OCI-LY3 (cell line): ENCODE results near the gene NCDN.
A peak's percentile ranks its signal among the peaks of the same experiment; 100 is the strongest.

Source experiments
- H2AFZ ChIP-seq: fragments of 200-600, 300-600 bp; shearing (Covaris generic); 2 replicates; pipeline ENCODE4 v1.6.0; 2014; ENCODE audit warnings: antibody characterized with exemption, low read depth, low read length
- H3K27ac ChIP-seq: fragments of 200-600, 300-600 bp; sonication (generic); 2 replicates; pipeline ENCODE4 v1.5.1; 2014; ENCODE audit warnings: mild to moderate bottlenecking, low read length, moderate library complexity, mixed read lengths
- H3K27me3 ChIP-seq: fragments of 200-600, 300-600 bp; sonication (generic); 2 replicates; pipeline ENCODE4 v1.6.1; 2014; ENCODE audit warnings: low read depth, low read length, mixed read lengths
- H3K36me3 ChIP-seq: fragments of 200-600, 300-600 bp; sonication (generic); replicated peaks from 2 replicates; pipeline ENCODE3; 2014; ENCODE audit warnings: low read depth, low read length, mixed read lengths
- H3K4me1 ChIP-seq: fragments of 300-600, 200-600 bp; sonication (generic); 2 replicates; pipeline ENCODE4 v1.6.1; 2014; ENCODE audit warnings: low read length, mixed read lengths
- H3K4me2 ChIP-seq: fragments of 200-600, 300-600 bp; sonication (generic); 2 replicates; pipeline ENCODE4 v1.6.1; 2014; ENCODE audit warnings: low read length, mixed read lengths
- H3K4me3 ChIP-seq: fragments of 300-600, 200-600 bp; sonication (generic); 2 replicates; pipeline ENCODE4 v1.5.1; 2014; ENCODE audit warnings: antibody characterized with exemption, mild to moderate bottlenecking, low read length, moderate library complexity
- H3K79me2 ChIP-seq: fragments of 300-600, 200-600 bp; shearing (Covaris generic); 2 replicates; pipeline ENCODE4 v1.6.1; 2014; ENCODE audit warnings: mild to moderate bottlenecking, low read length, mixed read lengths
- H3K9ac ChIP-seq: fragments of 300-600, 200-600 bp; shearing (Covaris generic); 2 replicates; pipeline ENCODE4 v1.6.0; 2014; ENCODE audit warnings: mild to moderate bottlenecking, low read length, moderate library complexity
- H3K9me3 ChIP-seq: fragments of 200-600, 300-600 bp; shearing (Covaris generic); 2 replicates; pipeline ENCODE4 v1.6.1; 2014; ENCODE audit warnings: low read length, mixed read lengths; ENCODE audit not compliant: insufficient read depth
- H4K20me1 ChIP-seq: fragments of 200-600, 300-600 bp; sonication (generic); 2 replicates; pipeline ENCODE4 v1.6.1; 2016; ENCODE audit warnings: low read length, mixed read lengths; ENCODE audit not compliant: insufficient read depth
- CTCF ChIP-seq: fragments of 200-600, 300-600 bp; sonication (generic); IDR thresholded peaks from 2 replicates; pipeline ENCODE4 v1.5.1; 2014; ENCODE audit warnings: antibody characterized with exemption, low read length, low read depth
- EZH2phosphoT487 ChIP-seq: fragments of 200-600 bp; shearing (Covaris generic); IDR thresholded peaks from 2 replicates; pipeline ENCODE4 v1.6.1; 2018; ENCODE audit warnings: antibody characterized with exemption, mixed run types, low read depth

The NCDN gene, protein sequence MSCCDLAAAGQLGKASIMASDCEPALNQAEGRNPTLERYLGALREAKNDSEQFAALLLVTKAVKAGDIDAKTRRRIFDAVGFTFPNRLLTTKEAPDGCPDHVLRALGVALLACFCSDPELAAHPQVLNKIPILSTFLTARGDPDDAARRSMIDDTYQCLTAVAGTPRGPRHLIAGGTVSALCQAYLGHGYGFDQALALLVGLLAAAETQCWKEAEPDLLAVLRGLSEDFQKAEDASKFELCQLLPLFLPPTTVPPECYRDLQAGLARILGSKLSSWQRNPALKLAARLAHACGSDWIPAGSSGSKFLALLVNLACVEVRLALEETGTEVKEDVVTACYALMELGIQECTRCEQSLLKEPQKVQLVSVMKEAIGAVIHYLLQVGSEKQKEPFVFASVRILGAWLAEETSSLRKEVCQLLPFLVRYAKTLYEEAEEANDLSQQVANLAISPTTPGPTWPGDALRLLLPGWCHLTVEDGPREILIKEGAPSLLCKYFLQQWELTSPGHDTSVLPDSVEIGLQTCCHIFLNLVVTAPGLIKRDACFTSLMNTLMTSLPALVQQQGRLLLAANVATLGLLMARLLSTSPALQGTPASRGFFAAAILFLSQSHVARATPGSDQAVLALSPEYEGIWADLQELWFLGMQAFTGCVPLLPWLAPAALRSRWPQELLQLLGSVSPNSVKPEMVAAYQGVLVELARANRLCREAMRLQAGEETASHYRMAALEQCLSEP

DNA sequence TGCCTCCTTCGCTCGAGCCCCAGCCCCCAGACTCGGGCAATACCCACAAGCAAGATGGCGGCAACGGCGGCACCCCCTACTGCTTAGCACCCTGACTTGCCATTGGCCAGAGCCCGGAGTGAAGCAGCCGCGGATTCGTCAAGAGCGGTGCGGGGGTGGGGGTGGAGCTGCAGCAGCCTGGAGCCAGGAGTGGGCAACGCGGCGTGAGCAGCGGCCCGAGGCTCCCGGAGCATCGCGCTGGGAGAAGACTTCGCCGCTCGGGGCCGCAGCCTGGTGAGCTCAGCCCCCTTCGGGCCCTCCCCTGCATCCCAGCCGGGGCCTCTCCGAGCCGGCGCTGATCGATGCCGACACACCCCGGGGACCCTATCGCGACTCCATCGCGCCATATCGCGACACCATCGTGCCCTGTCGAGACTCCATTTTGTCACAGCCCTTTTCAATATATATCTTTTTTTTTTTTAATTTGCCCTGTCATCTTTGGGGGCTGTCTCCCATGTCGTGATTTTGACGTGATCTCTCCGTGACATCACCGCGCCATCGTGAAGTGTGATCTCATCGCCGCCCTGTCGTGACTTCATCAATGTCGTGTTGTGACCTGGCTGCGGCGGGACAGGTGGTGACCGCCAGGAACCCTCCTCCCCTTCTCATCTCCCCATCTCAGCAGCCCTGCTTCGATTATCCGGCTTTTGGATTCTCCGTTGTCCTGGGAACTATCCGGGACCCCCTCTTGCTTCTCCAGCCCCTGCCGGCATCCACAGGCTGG is at the start of gene NCDN:
TSS of gene NCDN (plus strand) at position 189 of the 763 bp plus-strand sequence. CDS start at position 581, 392 bp downstream.
- Histone ChIP-seq H2AFZ (peak within 1 kb of the TSS; percentile 69; the same call in 1 of the 2 replicates), H3K79me2 (peaks cover 30% of the 10 kb centered on the region), H3K9me3 (no peaks in the 10 kb centered on the region), H3K27me3 (no peaks in the 10 kb centered on the region), H3K36me3 (peaks cover 2% of the 10 kb centered on the region), H3K4me3 (peak within 1 kb of the TSS; percentile 97), H3K4me2 (peak within 1 kb of the TSS; percentile 97), H3K4me1 (peaks cover 16% of the 10 kb centered on the region), H4K20me1 (no peaks in the 10 kb centered on the region), H3K9ac (peak within 1 kb of the TSS; percentile 81), H3K27ac (peak within 1 kb of the TSS; percentile 66)
- TF ChIP-seq CTCF (no peak), EZH2phosphoT487 (no peak)

DNA sequence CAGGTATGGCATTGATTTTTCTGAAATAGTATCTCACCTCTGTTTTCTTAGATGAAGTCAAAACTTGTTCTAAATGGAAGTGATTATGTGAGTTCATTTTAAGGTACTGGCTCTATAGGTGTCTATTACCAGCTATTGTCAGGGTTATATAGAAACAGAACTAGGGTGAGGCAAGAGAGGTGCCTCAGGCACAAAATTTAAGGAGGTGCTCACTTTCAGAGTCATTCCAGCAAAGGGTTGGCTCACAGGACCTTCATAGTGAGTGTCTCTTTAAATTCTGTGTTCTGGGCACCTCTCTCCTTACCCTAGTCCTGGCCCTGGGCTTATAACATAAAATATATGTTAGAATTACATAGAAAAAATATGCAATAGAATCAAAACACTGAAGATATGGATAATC is 49.7 kb upstream of the NCDN start:
- Histone ChIP-seq H3K4me3 (no peak overlapping the region), H3K9me3 (no peaks in the 10 kb centered on the region), H3K79me2 (0 out of 2 replicates have a peak, but pooled peaks cover 2% of the 10 kb centered on the region), H2AFZ (no peak overlapping the region), H3K36me3 (peaks cover 7% of the 10 kb centered on the region), H3K27ac (no peak overlapping the region), H4K20me1 (peaks cover 5% of the 10 kb centered on the region; the same call in 1 of the 2 replicates), H3K4me1 (peaks cover 30% of the 10 kb centered on the region), H3K4me2 (peak overlapping the region; percentile 56; the same call in 1 of the 2 replicates), H3K9ac (no peak overlapping the region), H3K27me3 (no peaks in the 10 kb centered on the region)
- no peak for TF ChIP-seq CTCF
- TF ChIP-seq EZH2phosphoT487 = no peak

DNA sequence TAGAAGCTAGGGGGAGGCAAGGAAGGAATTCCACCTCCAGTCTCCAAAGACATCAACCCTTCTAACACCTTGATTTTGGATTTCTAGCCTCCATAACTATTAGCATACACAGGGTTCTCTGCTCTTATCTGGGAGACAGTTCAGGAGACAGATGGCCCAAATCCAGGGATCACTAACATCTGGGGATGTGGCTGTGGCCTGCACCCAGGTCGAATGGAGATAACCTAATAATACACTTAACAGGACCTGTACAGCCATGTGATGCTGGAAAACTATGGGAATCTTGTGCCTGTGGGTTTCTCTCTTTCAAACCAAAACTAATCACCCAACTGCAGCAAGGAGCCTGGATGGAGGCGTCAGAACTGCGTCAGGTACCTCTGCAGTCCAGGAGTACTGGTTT is 48.0 kb upstream of the NCDN start:
- peaks cover 5% of the 10 kb centered on the region; the same call in 1 of the 2 replicates for H4K20me1 ChIP-seq
- no peak overlapping the region for H3K4me3 ChIP-seq
- no peaks in the 10 kb centered on the region for H3K27me3 ChIP-seq
- H3K79me2 ChIP-seq = 0 out of 2 replicates have a peak, but pooled peaks cover 2% of the 10 kb centered on the region
- no peak overlapping the region for H2AFZ ChIP-seq
- TF ChIP-seq CTCF = no peak
- no peak for TF ChIP-seq EZH2phosphoT487
- no peak overlapping the region for H3K4me2 ChIP-seq
- H3K4me1 ChIP-seq = peaks cover 30% of the 10 kb centered on the region
- no peak overlapping the region for H3K9ac ChIP-seq
- H3K27ac ChIP-seq = no peak overlapping the region
- no peaks in the 10 kb centered on the region for H3K9me3 ChIP-seq
- H3K36me3 ChIP-seq = peaks cover 7% of the 10 kb centered on the region
